Sigmoid colon (tissue), 7 donors: ENCODE measurements around the gene LMO1. TPM values are rescaled to one million over a fixed set of nuclear protein-coding genes. Genes with fewer than 3 reads are reported as not detected.

ENCODE experiments used
- DNase-seq: peaks from one replicate; pipeline ENCODE4 v3.0.0-alpha.2; 2019
- H3K27ac ChIP-seq, 4 donors: fragments of 200-600 bp; sonication (generic); one replicate each; pipeline ENCODE4 v1.5.1; 2016 to 2019; ENCODE audit warnings: mild to moderate bottlenecking in 1 of 4
- H3K27me3 ChIP-seq, 3 donors: fragments of 200-600 bp; sonication (generic); one replicate each; pipeline ENCODE4 v1.5.1; 2019; ENCODE audit warnings: mild to moderate bottlenecking in 1 of 3
- H3K36me3 ChIP-seq, 4 donors: fragments of 200-600 bp; sonication (generic); one replicate each; pipeline ENCODE4 v1.5.1; 2016 to 2019
- H3K4me1 ChIP-seq, 4 donors: fragments of 200-600 bp; sonication (generic); one replicate each; pipeline ENCODE4 v1.5.1; 2017 to 2019
- H3K4me3 ChIP-seq, 4 donors: fragments of 200-600 bp; sonication (generic); one replicate each; pipeline ENCODE4 v1.5.1; 2017 to 2019; ENCODE audit warnings: mild to moderate bottlenecking in 2 of 4, moderate library complexity in 1 of 4
- H3K9me3 ChIP-seq, 4 donors: fragments of 200-600 bp in 3 of 4; sonication (generic) in 3 of 4; one replicate each; pipeline versions ENCODE4 v1.5.1 to v1.6.1; 2013 to 2019
- EP300 ChIP-seq, 4 donors: sonication (generic); formaldehyde crosslinking; IDR thresholded peaks; one replicate each; pipeline ENCODE4 v1.6.1; 2017; ENCODE audit warnings: antibody characterized with exemption in 4 of 4
- POLR2A ChIP-seq, 2 donors: fragments of 450-650 bp; IDR thresholded peaks; one replicate each; pipeline ENCODE4 v1.6.1; 2016; ENCODE audit warnings: antibody characterized with exemption in 2 of 2, mild to moderate bottlenecking in 2 of 2, moderate library complexity in 2 of 2
- POLR2AphosphoS5 ChIP-seq, 4 donors: sonication (generic); formaldehyde crosslinking; IDR thresholded peaks; one replicate each; pipeline ENCODE4 v1.6.1; 2017; ENCODE audit warnings: antibody characterized with exemption in 4 of 4
- WGBS, 2 donors: extraction: QIAGEN DNeasy Blood & Tissue Kit; methylation state at CpG; one replicate each; pipeline ENCODE4 v1.1.7; 2013; 5-methylcytosine and 5-hydroxymethylcytosine counted together
- intact Hi-C: fragments of 100-400 bp; cut with DNase I; formaldehyde crosslinking; loops from one replicate; pipeline ENCODE4 v1.15.1; 2023
- polyA plus RNA-seq, 3 donors: library from polyadenylated mRNA; stranded (reverse); fragments of 200-250 nt; gene quantifications; one replicate each; pipeline ENCODE4 v1.2.3, GENCODE V29; 2013
- total RNA-seq, 4 donors: library from RNA; depleted of rRNA; stranded (reverse); fragments of >200 nt; gene quantifications; one replicate each; pipeline ENCODE4 v1.1.0, GENCODE V29; 2016
- TF ChIP-seq, protein P1 (sequence below), 4 experiments: fragments of 450-650 bp in 3 of 4; fragments of 200-600 bp in 1 of 4; IDR thresholded peaks; one replicate each; pipeline ENCODE4 v1.5.1; 2016 to 2019; ENCODE audit warnings: antibody characterized with exemption in 4 of 4, mild to moderate bottlenecking in 3 of 4, moderate library complexity in 2 of 4
- donor health status: healthy with polysubstance abuse.
- donor health status: Bipolar disorder and iron deficiency.
- donor health status: healthy.

LMO1 gene
- total and polyA plus RNA-seq, 7 donors = 0.04 to 1.8 (median 0.66) TPM; not detected in 4

DNA sequence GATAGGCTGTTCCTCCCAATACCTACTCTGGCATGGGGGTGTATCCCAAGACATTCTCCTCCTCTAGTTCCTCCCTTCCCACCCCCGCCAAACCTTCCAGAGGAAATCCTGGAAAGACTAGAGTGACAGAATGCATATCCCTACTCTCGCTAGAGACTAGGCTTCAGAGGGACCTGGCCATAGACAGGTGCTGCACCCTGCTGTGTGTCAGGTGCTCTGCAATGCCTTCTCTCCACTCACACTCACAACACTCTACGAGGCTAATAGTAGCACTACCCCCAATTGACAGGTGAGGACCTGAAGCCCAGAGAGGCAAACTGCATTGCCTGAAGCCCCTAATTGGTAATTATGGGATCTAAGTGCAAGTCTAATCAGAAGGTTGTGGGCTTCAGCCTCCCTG, 46.2 kb upstream of the LMO1 start:
- Histone ChIP-seq H3K36me3 (no peaks in the 10 kb centered on the region), H3K4me3 (no peak overlapping the region), H3K27me3 (no peaks in the 10 kb centered on the region), H3K27ac (no peak overlapping the region), H3K4me1 (peaks cover 0 to 3% (median 0%) of the 10 kb centered on the region in 4 donors), H3K9me3 (no peaks in the 10 kb centered on the region)
- DNase-seq = peak; percentile 20
- 15 to 45% methylated on average over 3 of the region's 3 CpGs for WGBS, 2 donors
- no peak for TF ChIP-seq POLR2A (IDR thresholded peaks at IDR 0.05)
- intact Hi-C loops = no loop called here

DNA sequence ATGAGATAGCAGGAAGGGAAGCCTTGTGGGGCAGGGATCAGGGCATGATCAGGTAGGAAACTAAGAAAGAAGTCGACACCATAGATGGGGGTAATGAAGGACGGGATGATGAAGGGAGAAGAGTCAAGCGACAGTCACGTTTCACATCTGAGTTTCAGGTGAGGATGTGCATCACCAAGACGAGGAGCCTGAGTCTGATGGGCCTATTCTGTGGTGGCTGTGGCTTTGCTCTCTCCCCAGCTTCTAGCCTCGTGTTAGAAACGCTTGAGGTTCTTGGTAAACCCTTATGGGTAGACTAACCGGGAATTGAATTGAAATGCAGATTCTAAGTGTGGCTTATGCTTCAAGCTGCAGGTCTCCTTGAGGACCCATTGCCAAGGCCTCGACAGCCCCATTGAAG, 45.6 kb upstream of the LMO1 start:
- no peaks in the 10 kb centered on the region for H3K9me3 ChIP-seq
- 79 to 82% methylated on average over 9 of the region's 9 CpGs for WGBS, 2 donors
- no peaks in the 10 kb centered on the region for H3K4me1 ChIP-seq
- no peak for TF ChIP-seq EP300 (IDR thresholded peaks at IDR 0.05)
- H3K4me3 ChIP-seq = no peak overlapping the region
- intact Hi-C loops = no loop called here
- no peak for DNase-seq
- H3K36me3 ChIP-seq = no peaks in the 10 kb centered on the region
- H3K27me3 ChIP-seq = no peaks in the 10 kb centered on the region
- no peak overlapping the region for H3K27ac ChIP-seq

DNA sequence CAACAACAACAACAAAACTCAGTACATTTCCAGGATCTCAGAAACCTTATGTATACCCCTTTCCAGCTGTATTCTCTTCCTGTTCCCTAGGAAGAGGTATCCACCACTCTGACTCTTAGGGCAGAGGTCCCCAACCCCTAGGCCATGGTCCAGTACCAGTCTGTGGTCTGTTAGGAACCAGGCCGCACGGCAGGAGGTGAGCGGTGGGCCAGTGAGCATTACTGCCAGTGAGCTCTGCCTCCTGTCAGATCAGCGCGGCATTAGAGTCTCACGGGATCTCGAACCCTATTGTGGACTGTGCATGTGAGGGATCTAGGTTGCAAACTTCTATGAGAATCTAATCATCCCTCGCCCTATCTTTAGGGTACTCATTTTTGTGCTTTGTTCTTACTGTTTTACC, 43.9 kb upstream of the LMO1 start:
- TF ChIP-seq POLR2AphosphoS5 (IDR thresholded peaks at IDR 0.05) (no peak), EP300 (IDR thresholded peaks at IDR 0.05) (no peak)
- H3K9me3 ChIP-seq = no peaks in the 10 kb centered on the region
- WGBS, 2 donors = 95 to 96% methylated on average over 8 of the region's 8 CpGs
- no peaks in the 10 kb centered on the region for H3K4me1 ChIP-seq
- intact Hi-C loops = no loop called here
- no peak overlapping the region for H3K4me3 ChIP-seq
- H3K27me3 ChIP-seq = no peaks in the 10 kb centered on the region
- DNase-seq = no peak
- no peak overlapping the region for H3K27ac ChIP-seq
- H3K36me3 ChIP-seq = no peaks in the 10 kb centered on the region

DNA sequence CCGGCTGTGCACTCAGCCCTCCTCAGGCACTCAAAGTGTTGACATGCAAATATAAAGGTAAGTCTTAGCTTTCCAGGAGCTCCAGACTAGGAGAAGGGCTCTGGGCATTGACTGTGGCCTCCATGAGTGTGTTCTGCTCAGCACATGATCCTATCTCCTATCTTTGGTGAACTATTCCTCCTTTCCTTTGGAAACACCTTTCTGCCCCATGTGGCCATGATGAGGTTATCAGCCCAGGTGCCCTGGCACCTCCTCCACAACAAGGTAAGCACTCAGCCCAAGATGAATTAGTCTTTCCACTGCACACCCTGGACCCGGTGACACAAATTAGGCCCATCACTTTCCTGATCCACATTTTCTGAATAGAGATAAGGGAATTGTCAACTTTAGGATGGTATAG, 37.9 kb upstream of the LMO1 start:
- Histone ChIP-seq H3K4me3 (no peak overlapping the region), H3K4me1 (no peaks in the 10 kb centered on the region), H3K27me3 (no peaks in the 10 kb centered on the region), H3K9me3 (no peaks in the 10 kb centered on the region), H3K27ac (no peak overlapping the region), H3K36me3 (no peaks in the 10 kb centered on the region)
- 87 to 91% methylated on average over 2 of the region's 2 CpGs for WGBS, 2 donors
- DNase-seq = peak; percentile 24
- TF ChIP-seq, protein P1, sequence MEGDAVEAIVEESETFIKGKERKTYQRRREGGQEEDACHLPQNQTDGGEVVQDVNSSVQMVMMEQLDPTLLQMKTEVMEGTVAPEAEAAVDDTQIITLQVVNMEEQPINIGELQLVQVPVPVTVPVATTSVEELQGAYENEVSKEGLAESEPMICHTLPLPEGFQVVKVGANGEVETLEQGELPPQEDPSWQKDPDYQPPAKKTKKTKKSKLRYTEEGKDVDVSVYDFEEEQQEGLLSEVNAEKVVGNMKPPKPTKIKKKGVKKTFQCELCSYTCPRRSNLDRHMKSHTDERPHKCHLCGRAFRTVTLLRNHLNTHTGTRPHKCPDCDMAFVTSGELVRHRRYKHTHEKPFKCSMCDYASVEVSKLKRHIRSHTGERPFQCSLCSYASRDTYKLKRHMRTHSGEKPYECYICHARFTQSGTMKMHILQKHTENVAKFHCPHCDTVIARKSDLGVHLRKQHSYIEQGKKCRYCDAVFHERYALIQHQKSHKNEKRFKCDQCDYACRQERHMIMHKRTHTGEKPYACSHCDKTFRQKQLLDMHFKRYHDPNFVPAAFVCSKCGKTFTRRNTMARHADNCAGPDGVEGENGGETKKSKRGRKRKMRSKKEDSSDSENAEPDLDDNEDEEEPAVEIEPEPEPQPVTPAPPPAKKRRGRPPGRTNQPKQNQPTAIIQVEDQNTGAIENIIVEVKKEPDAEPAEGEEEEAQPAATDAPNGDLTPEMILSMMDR (IDR thresholded peaks at IDR 0.05) = no peak
- TF ChIP-seq POLR2A (IDR thresholded peaks at IDR 0.05) = no peak
- TF ChIP-seq POLR2AphosphoS5 (IDR thresholded peaks at IDR 0.05) = no peak
- TF ChIP-seq EP300 (IDR thresholded peaks at IDR 0.05) = no peak
- intact Hi-C loops = no loop called here

DNA sequence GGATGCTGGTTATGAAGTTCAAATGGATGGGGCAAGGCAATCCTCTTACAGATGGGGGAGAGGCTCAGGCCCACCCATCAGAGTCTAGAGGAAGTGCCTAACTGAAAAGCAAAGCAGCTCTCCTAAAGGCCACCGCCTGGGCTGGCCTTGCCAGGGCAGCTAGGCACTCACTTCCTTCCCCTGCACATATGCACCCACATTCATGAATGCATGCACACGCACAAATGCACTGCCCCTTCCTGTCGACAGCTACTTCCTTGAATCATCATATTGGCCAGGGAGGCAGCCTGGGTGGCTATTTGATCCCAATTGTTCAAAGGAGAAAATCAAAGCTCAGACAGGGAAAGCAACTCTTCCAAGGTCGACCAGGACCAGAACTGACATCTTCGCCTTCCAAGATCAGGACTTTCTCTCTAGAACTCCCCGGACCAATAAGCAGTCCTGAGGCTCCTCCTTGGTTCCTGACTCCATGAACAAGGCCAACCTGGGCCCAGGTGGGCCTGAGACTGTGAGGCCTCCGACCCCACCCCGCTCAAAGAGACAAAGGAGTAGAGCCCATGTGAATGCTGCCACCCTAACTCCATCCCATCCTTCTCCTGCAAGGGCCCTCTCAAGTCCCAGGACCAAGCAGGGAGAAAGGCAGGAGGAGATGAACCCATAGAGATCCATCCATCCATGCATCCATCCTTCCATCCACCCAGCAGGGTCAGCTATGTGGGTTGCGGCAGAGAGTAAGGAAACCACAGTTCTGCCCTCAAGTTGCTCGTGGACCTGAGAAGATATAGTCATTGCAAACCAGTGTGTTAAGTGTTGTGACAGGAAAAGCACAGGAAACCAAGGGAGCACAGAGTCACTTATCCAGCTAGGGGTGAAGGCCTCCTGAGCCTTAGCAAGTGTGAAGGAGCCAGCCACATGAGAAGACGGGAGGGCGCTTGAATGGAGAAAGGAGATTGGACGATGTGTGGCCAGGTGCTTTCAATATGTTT, 35.4 kb upstream of the LMO1 start:
- intact Hi-C loops = no loop called here
- H3K4me1 ChIP-seq = no peaks in the 10 kb centered on the region
- TF ChIP-seq POLR2AphosphoS5 (IDR thresholded peaks at IDR 0.05) (no peak), EP300 (IDR thresholded peaks at IDR 0.05) (no peak), POLR2A (IDR thresholded peaks at IDR 0.05) (no peak)
- TF ChIP-seq, protein P1 (IDR thresholded peaks at IDR 0.05) = no peak
- no peaks in the 10 kb centered on the region for H3K36me3 ChIP-seq
- no peak overlapping the region for H3K27ac ChIP-seq
- H3K4me3 ChIP-seq = no peak overlapping the region
- H3K27me3 ChIP-seq = no peaks in the 10 kb centered on the region
- no peaks in the 10 kb centered on the region for H3K9me3 ChIP-seq
- 83 to 90% methylated on average over 13 of the region's 13 CpGs for WGBS, 2 donors
- DNase-seq = peak; percentile 36

DNA sequence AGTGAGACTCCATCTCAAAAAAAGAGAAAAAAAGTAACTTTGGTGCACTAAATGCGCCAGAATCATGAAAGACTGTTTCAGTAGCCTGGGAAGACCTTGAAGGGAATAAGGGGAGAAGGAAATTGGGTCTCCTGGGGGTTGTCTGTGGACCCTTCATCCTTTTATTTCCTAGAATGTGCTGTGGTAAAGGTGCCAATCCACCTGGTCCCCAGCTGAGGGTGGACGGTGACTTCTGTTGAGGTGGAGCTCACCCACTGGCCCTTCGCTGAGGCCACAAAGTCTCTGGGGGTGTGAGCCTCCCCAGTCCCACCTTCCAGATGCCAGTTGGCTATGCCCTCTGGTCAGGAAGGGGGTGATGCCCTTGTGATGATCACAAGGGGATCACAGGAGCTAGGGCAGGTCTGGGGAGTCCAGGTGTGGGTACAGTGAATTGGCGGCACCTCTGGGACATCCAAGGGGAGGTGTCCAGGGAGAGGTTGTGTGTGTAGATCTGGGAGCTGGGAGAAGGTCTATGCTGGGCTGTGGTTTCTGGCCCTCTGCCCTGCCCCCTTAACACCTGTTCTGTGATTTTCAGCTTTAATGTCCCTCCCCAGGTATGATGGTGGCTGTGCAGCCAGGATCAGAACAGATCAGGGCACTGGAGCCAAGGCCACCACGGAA, 34.2 kb upstream of the LMO1 start:
- peak; percentile 39 for DNase-seq
- H3K27me3 ChIP-seq = no peaks in the 10 kb centered on the region
- 92 to 93% methylated on average over 5 of the region's 5 CpGs for WGBS, 2 donors
- H3K36me3 ChIP-seq = no peaks in the 10 kb centered on the region
- no peaks in the 10 kb centered on the region for H3K4me1 ChIP-seq
- H3K9me3 ChIP-seq = no peaks in the 10 kb centered on the region
- H3K27ac ChIP-seq = no peak overlapping the region
- no peak for TF ChIP-seq EP300 (IDR thresholded peaks at IDR 0.05)
- no peak for TF ChIP-seq POLR2A (IDR thresholded peaks at IDR 0.05)
- TF ChIP-seq, protein P1 (IDR thresholded peaks at IDR 0.05) = no peak
- no peak for TF ChIP-seq POLR2AphosphoS5 (IDR thresholded peaks at IDR 0.05)
- intact Hi-C loops = no loop called here
- H3K4me3 ChIP-seq = no peak overlapping the region
